ENCODE measurements around the gene ID3. TPM values are rescaled to one million over a fixed set of nuclear protein-coding genes. Genes with fewer than 3 reads are reported as not detected.

Gene ID3
- total and polyA plus RNA-seq, 9 of the 15 experiments (the other 6 are each of a cell fraction or from before 2014, with no cell fraction given) = 6.8 to 59.8 (median 23.5) TPM

GRCh38 chr1:23562137-23562876 is 3.0 kb upstream of the ID3 start (continued):
- TF ChIP-seq HINFP (tag; conservative IDR thresholded peaks at IDR 0.05; ENCODE audit: low read depth) (0 out of 2 replicates have a peak, but pooled peaks have one; percentile 56), EGR1 (conservative IDR thresholded peaks at IDR 0.05) (no peak), CBFA2T2 (conservative IDR thresholded peaks at IDR 0.05) (peak; percentile 54), ZKSCAN1 (IDR thresholded peaks at IDR 0.05; ENCODE audit: low read depth, low read length) (peak; percentile 41; the same call in 1 of the 2 replicates), ZNF274 (IDR thresholded peaks at IDR 0.05; ENCODE audit: borderline replicate concordance, low read depth, low read length) (no peak), SMARCE1 (IDR thresholded peaks at IDR 0.05) (0 out of 2 replicates have a peak, but pooled peaks have one; percentile 63), RB1 (IDR thresholded peaks at IDR 0.05; ENCODE audit: low read depth) (peak; percentile 14; the same call in 1 of the 2 replicates), ZHX1 (conservative IDR thresholded peaks at IDR 0.05; ENCODE audit: low read length) (0 out of 2 replicates have a peak, but pooled peaks have one; percentile 73), SAFB2 (IDR thresholded peaks at IDR 0.05; ENCODE audit: borderline replicate concordance, low read depth, low read length, severe bottlenecking) (no peak), RAD51 (IDR thresholded peaks at IDR 0.05; ENCODE audit: borderline replicate concordance, low read depth) (no peak; the same call in 1 of the 2 replicates), GATA2 (CRISPR knock-in tag; IDR thresholded peaks at IDR 0.05) (peak; percentile 29; the same call in 1 of the 2 replicates), SETDB1 (IDR thresholded peaks at IDR 0.05; ENCODE audit: low read length) (no peak), MYNN (IDR thresholded peaks at IDR 0.05) (peak; percentile 67; the same call in 1 of the 2 replicates), MYNN (CRISPR knock-in tag; IDR thresholded peaks at IDR 0.05) (no peak), DACH1 (IDR thresholded peaks at IDR 0.05; ENCODE audit: partially characterized antibody) (peak; percentile 94)
